HepG2 (cell line): ENCODE results near the gene XCR1. TPM values are rescaled to one million over a fixed set of nuclear protein-coding genes. Genes with fewer than 3 reads are reported as not detected.

Experiments
- ATAC-seq: fragments of 200-7000 bp; cut with Tn5 transposase; 3 replicates; pipeline ENCODE4 v1.9.1; 2020; ENCODE audit warnings: mild to moderate bottlenecking, moderate library complexity
- BruUV-seq: library from RNA; stranded (reverse); fragments of 400-500 nt; replicated peaks from 2 replicates; lab custom pipeline; 2021; lab: Mats Ljungman, UMichigan
- CTCF ChIA-PET: fragments of 300-600 bp; formaldehyde crosslinking; extraction: SDS; loops from one replicate; lab custom pipeline; 2021; ENCODE audit warnings: low total read pairs, inconsistent platforms, low intra/inter-chr PET ratio; lab: Yijun Ruan, JAX
- POLR2A ChIA-PET: fragments of 350-600 bp; sonication (Branson Sonifier 250); formaldehyde crosslinking; loops from one replicate; lab custom pipeline; 2020; ENCODE audit warnings: antibody characterized with exemption, inconsistent platforms; lab: Yijun Ruan, JAX
- DNase-seq: peaks from one replicate; pipeline ENCODE4 v3.0.0-alpha.2; 2015; ENCODE audit warnings: low spot score
- FAIRE-seq: peaks from 3 replicates; lab custom pipeline; 2011; peaks lifted over from hg19 to GRCh38; lab: Jason Lieb, UNC
- H2AFZ ChIP-seq: one replicate; pipeline ENCODE4 v1.6.1; 2011; ENCODE audit warnings: low read length, inconsistent platforms
- H3K27ac ChIP-seq: fragments of 300-600 bp; 3 replicates; pipeline ENCODE4 v1.8.0; 2011; ENCODE audit warnings: mixed run types, mild to moderate bottlenecking, mixed read lengths, low read length, inconsistent platforms; ENCODE audit not compliant: insufficient read depth; ENCODE audit errors: extremely low read length
- H3K27me3 ChIP-seq, 2 experiments: fragments of 200-600 bp in 1 of 2; 2 replicates in 1 of 2; 3 replicates in 1 of 2; pipeline versions ENCODE4 v1.6.0 to v1.8.0; 2011; ENCODE audit warnings: low read length in 2 of 2, mild to moderate bottlenecking in 2 of 2, moderate library complexity in 2 of 2, inconsistent platforms in 1 of 2; ENCODE audit not compliant: insufficient read depth in 2 of 2, control insufficient read depth in 1 of 2
- H3K36me3 ChIP-seq, 2 experiments: fragments of 200-600 bp in 1 of 2; replicated peaks in 1 of 2; 2 replicates in 1 of 2; 3 replicates in 1 of 2; pipeline versions ENCODE4 v1.5.1 to v1.8.0; 2011; ENCODE audit warnings: low read length in 2 of 2, inconsistent platforms in 1 of 2; ENCODE audit not compliant: insufficient read depth in 2 of 2, control insufficient read depth in 1 of 2
- H3K4me1 ChIP-seq: 2 replicates; pipeline ENCODE4 v1.5.1; 2012; ENCODE audit warnings: low read length, inconsistent platforms; ENCODE audit not compliant: insufficient read depth
- H3K4me2 ChIP-seq: 2 replicates; pipeline ENCODE4 v1.6.0; 2011; ENCODE audit warnings: low read depth, low read length, inconsistent platforms
- H3K4me3 ChIP-seq, 3 experiments: fragments of 200-600 bp in 1 of 3; sonication (generic), shearing (Covaris generic) in 1 of 3; replicated peaks in 1 of 3; 2 replicates each; pipeline ENCODE4 v1.5.1; 2011 to 2016; ENCODE audit warnings: low read length in 3 of 3, inconsistent platforms in 2 of 3, low read depth in 2 of 3, mild to moderate bottlenecking in 2 of 3, control low read depth in 1 of 3, mixed read lengths in 1 of 3; ENCODE audit not compliant: insufficient read depth in 1 of 3
- H3K79me2 ChIP-seq: one replicate; pipeline ENCODE4 v1.6.1; 2011; ENCODE audit warnings: low read length, inconsistent platforms; ENCODE audit not compliant: insufficient read depth
- H3K9ac ChIP-seq: 2 replicates; pipeline ENCODE4 v1.6.0; 2011; ENCODE audit warnings: mild to moderate bottlenecking, low read depth, low read length, inconsistent platforms; ENCODE audit not compliant: insufficient read depth
- H3K9me3 ChIP-seq: 2 replicates; pipeline ENCODE4 v1.5.1; 2012; ENCODE audit warnings: mild to moderate bottlenecking, low read length
- H4K20me1 ChIP-seq: 2 replicates; pipeline ENCODE4 v1.6.0; 2011; ENCODE audit warnings: inconsistent platforms, mild to moderate bottlenecking, low read length, moderate library complexity; ENCODE audit not compliant: insufficient read depth
- ARID2 ChIP-seq: sonication (generic); formaldehyde crosslinking; IDR thresholded peaks from 2 replicates; pipeline ENCODE4 v1.8.1; 2022; ENCODE audit warnings: mild to moderate bottlenecking, missing genetic modification reagents, borderline replicate concordance
- CEBPZ ChIP-seq: IDR thresholded peaks from 2 replicates; pipeline ENCODE4 v1.6.1; 2012; ENCODE audit warnings: low read length, improper control_type of control experiment
- HOXD1 ChIP-seq: sonication (generic); formaldehyde crosslinking; IDR thresholded peaks from 2 replicates; pipeline ENCODE4 v1.5.0; 2020; ENCODE audit warnings: missing genetic modification reagents
- ISX ChIP-seq: sonication (generic); formaldehyde crosslinking; conservative IDR thresholded peaks from 2 replicates; pipeline ENCODE4 v1.5.0; 2020; ENCODE audit warnings: missing genetic modification reagents
- TBP ChIP-seq: sonication (generic); formaldehyde crosslinking; IDR thresholded peaks from 2 replicates; pipeline ENCODE4 v1.5.0; 2020; ENCODE audit warnings: missing genetic modification reagents
- TEAD3 ChIP-seq: optimal IDR thresholded peaks from 2 replicates; pipeline ENCODE3; 2016; ENCODE audit warnings: borderline replicate concordance
- ZNF17 ChIP-seq: sonication (generic); formaldehyde crosslinking; IDR thresholded peaks from 2 replicates; pipeline ENCODE4 v1.5.0; 2020; ENCODE audit warnings: mild to moderate bottlenecking, missing genetic modification reagents
- ZNF343 ChIP-seq: sonication (generic); formaldehyde crosslinking; IDR thresholded peaks from 2 replicates; pipeline ENCODE4 v1.4.0; 2020; ENCODE audit warnings: mild to moderate bottlenecking, missing genetic modification reagents
- ZSCAN21 ChIP-seq: sonication (generic); formaldehyde crosslinking; IDR thresholded peaks from 2 replicates; pipeline ENCODE4 v1.8.0; 2022; ENCODE audit warnings: mild to moderate bottlenecking, missing genetic modification reagents, moderate library complexity, borderline replicate concordance
- WGBS: methylation state at CpG from one replicate; pipeline ENCODE4 v1.1.6; 2017; ENCODE audit warnings: low lambda C conversion rate; 5-methylcytosine and 5-hydroxymethylcytosine counted together
- in situ Hi-C: cut with HindIII; loops from 2 replicates; pipeline ENCODE4 v1.10.0; 2017; ENCODE audit warnings: low pct_unique_long_range_greater_than_20kb; ENCODE audit not compliant: extremely low pct_ligation_motif_present
- intact Hi-C: fragments of 100-400 bp; cut with micrococcal nuclease; formaldehyde crosslinking; loops from one replicate; pipeline ENCODE4 v1.10.0; 2022; ENCODE audit not compliant: unreplicated experiment
- polyA plus RNA-seq, 8 experiments: library from polyadenylated mRNA; depleted of rRNA in 3 of 8; stranded (reverse) in 7 of 8; unstranded in 1 of 8; fragments of >200 nt; fragmentation: Illumina TruSeq in 4 of 8; extraction: Trizol in 4 of 8; gene quantifications; 2 replicates each; pipeline versions ENCODE4 v1.2.1 to v1.2.3, GENCODE V29; 2011 to 2016; ENCODE audit warnings: low read depth in 4 of 8, missing spikeins in 1 of 8, mixed read lengths in 1 of 8; ENCODE audit not compliant: insufficient read depth in 1 of 8
- total RNA-seq, 5 experiments: library from RNA; depleted of rRNA; stranded (reverse); fragments of >200 nt; fragmentation: Illumina TruSeq; extraction: Trizol; gene quantifications; 2 replicates each; pipeline ENCODE4 v1.2.3, GENCODE V29; 2016; ENCODE audit warnings: low read depth in 1 of 5

The XCR1 gene
- total and polyA plus RNA-seq, 2 of the 13 experiments (the other 11 are each of a cell fraction or from before 2014, with no cell fraction given), result not detected

DNA sequence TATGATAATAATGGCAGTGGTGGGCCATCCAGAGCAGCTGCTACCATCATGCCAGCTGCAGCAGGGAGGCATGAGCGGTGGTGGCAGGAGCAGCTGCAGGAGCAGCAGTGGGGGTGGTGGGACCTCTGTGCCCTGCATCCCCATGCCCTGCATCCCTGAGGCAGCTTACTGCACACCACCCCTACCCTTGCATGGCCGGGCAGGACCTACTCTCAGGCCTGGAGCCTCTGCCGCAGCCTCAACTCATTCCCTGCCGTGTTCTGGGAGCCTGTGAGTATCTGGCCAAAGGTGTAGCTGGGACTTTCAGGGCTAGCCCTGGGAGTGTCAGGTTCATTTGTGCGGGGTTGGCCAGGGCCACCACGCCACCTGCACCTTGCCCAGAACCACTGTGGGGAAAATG is 3.3 kb upstream of the XCR1 start:
- ChIA-PET POLR2A (no interaction called here), CTCF (no interaction called here)
- Histone ChIP-seq H3K4me2 (no peak overlapping the region), H3K4me1 (peaks cover 17% of the 10 kb centered on the region), H2AFZ (no peak overlapping the region), H3K27me3 (no peaks in the 10 kb centered on the region), H4K20me1 (no peaks in the 10 kb centered on the region), H3K79me2 (no peaks in the 10 kb centered on the region), H3K36me3 (no peaks in the 10 kb centered on the region), H3K9ac (no peak overlapping the region), H3K27ac (no peak overlapping the region), H3K9me3 (peaks cover 7% of the 10 kb centered on the region), H3K4me3 (no peak overlapping the region)
- 54% methylated on average over 4 of the region's 6 CpGs for WGBS
- DNase-seq, result no peak
- FAIRE-seq, result no peak
- no peak for ATAC-seq
- intact Hi-C loops, result no loop called here
- no TSS peak for BruUV-seq
- in situ Hi-C loops, result no loop called here
- no peak for TF ChIP-seq ZNF17 (CRISPR knock-in tag)
- no peak for TF ChIP-seq ARID2 (CRISPR knock-in tag)
- no peak for TF ChIP-seq ZSCAN21 (CRISPR knock-in tag)
- no peak for TF ChIP-seq TBP (CRISPR knock-in tag)
- TF ChIP-seq HOXD1 (CRISPR knock-in tag), result no peak
- TF ChIP-seq ZNF343, result no peak
- no peak for TF ChIP-seq TEAD3 (CRISPR knock-in tag)
- TF ChIP-seq ISX (CRISPR knock-in tag), result no peak
- no peak for TF ChIP-seq CEBPZ
